ENCODE data around the gene CD81. TPM values are rescaled to one million over a fixed set of nuclear protein-coding genes. Genes with fewer than 3 reads are reported as not detected.

Gene CD81
- total and polyA plus RNA-seq, 2 experiments from 2014 or later, result 67.6 to 434 TPM

- in situ Hi-C loops (cut with MboI), result loop anchor here (5.0 to 10.0 kb wide), 2 partner anchors 126 to 218 kb away; no protein-coding TSS in a partner anchor
- Histone ChIP-seq H2AFZ (peak overlapping the region; percentile 74), H3K4me2 (ENCODE audit: unreplicated experiment) (no peak overlapping the region)
These were observed 43.6 kb downstream of the CD81 start for GRCh38 chr11:2420502-2421225.

DNA sequence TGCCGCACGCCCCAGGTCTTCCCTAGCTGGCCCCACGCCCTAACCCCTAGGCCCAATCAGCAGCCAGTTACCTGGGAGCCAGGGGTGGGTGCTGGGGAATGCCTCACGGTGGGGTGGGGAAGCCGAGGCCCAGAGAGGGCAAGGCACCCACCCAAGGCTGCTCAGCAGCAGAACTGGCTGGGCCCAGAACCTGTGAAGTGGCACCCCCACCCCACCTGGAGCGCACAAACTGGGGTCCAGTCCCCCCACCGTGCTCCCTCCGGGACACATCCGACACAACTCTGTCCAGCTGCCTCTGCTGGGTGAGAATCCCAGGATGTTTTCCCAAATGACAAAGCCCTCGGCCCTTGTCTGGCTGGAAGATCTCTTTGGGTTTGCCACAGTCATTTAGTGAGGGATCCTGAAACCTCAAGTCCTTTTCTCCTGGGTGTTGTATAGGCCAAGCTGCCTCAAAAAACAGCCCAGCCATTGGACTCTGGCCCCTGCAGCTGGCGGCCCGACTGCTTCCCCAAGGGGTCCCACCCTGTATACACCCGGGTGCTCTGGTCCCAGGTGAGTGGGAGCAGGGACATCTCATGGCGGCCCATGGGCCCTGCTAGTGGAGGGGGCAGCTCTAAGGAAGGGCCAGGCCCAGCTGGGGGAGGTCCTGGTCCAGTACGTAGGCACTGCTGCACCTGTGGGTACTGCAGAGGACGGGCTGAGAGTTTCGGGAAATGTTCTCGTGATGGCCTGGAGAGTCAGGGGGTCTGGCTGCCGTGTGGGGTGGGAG lies 44.3 kb downstream of the CD81 start:
- DNase-seq, result no peak
- Histone ChIP-seq H3K36me3 (ENCODE audit: low read depth) (no peaks in the 10 kb centered on the region), H3K79me2 (ENCODE audit: insufficient read depth) (no peaks in the 10 kb centered on the region), H3F3A (ENCODE audit: insufficient read depth) (no peaks in the 10 kb centered on the region), H3K9me3 (ENCODE audit: low read depth) (no peaks in the 10 kb centered on the region), H3K9me2 (ENCODE audit: insufficient read depth) (no peaks in the 10 kb centered on the region), H3K4me1 (ENCODE audit: insufficient read depth) (no peaks in the 10 kb centered on the region), H3K27me3 (replicated peaks; ENCODE audit: insufficient read depth) (no peaks in the 10 kb centered on the region; the same call in 1 of the 2 replicates), H2AFZ (no peak overlapping the region), H4K20me1 (ENCODE audit: insufficient read depth) (no peaks in the 10 kb centered on the region), H3K9ac (no peak overlapping the region), H3K4me3 (no peak overlapping the region), H3K4me2 (ENCODE audit: unreplicated experiment) (no peak overlapping the region), H3K27ac (no peak overlapping the region)
- TF ChIP-seq EZH2phosphoT487 (IDR thresholded peaks at IDR 0.05; ENCODE audit: insufficient read depth, low read depth), result no peak
- no peak for TF ChIP-seq EZH2 (IDR thresholded peaks at IDR 0.05; ENCODE audit: insufficient read depth, poor library complexity, severe bottlenecking)
- 41 to 45% methylated on average over 18 to 19 of the region's 19 CpGs for WGBS, 2 experiments (ENCODE audit: low coverage in 1 of 2, low lambda C conversion rate in 2 of 2, missing lambda C conversion rate in 2 of 2)
- in situ Hi-C loops (cut with MboI), result loop anchor here (5.0 to 10.0 kb wide), 2 partner anchors 127 to 219 kb away; no protein-coding TSS in a partner anchor

More at GRCh38 chr11:2420502-2421225, 43.6 kb downstream of the CD81 start:
- H3K4me3 ChIP-seq, result no peak overlapping the region
- H3K27ac ChIP-seq, result no peak overlapping the region
- no peaks in the 10 kb centered on the region for H3K36me3 ChIP-seq (ENCODE audit: low read depth)
- H3K27me3 ChIP-seq (replicated peaks; ENCODE audit: insufficient read depth), result no peaks in the 10 kb centered on the region; the same call in 1 of the 2 replicates
- no peaks in the 10 kb centered on the region for H3K79me2 ChIP-seq (ENCODE audit: insufficient read depth)
- H3K4me1 ChIP-seq (ENCODE audit: insufficient read depth), result no peaks in the 10 kb centered on the region
- H3K9me2 ChIP-seq (ENCODE audit: insufficient read depth), result no peaks in the 10 kb centered on the region
- 8 to 9% methylated on average over 41 to 44 of the region's 44 CpGs for WGBS, 2 experiments (ENCODE audit: low coverage in 1 of 2, low lambda C conversion rate in 2 of 2, missing lambda C conversion rate in 2 of 2)
- H3F3A ChIP-seq (ENCODE audit: insufficient read depth), result no peaks in the 10 kb centered on the region
- TF ChIP-seq EZH2phosphoT487 (IDR thresholded peaks at IDR 0.05; ENCODE audit: insufficient read depth, low read depth), result no peak
- TF ChIP-seq EZH2 (IDR thresholded peaks at IDR 0.05; ENCODE audit: insufficient read depth, poor library complexity, severe bottlenecking), result no peak
- no peaks in the 10 kb centered on the region for H4K20me1 ChIP-seq (ENCODE audit: insufficient read depth)
- DNase-seq, result peak; percentile 85
- no peak overlapping the region for H3K9ac ChIP-seq
- H3K9me3 ChIP-seq (ENCODE audit: low read depth), result no peaks in the 10 kb centered on the region

DNA sequence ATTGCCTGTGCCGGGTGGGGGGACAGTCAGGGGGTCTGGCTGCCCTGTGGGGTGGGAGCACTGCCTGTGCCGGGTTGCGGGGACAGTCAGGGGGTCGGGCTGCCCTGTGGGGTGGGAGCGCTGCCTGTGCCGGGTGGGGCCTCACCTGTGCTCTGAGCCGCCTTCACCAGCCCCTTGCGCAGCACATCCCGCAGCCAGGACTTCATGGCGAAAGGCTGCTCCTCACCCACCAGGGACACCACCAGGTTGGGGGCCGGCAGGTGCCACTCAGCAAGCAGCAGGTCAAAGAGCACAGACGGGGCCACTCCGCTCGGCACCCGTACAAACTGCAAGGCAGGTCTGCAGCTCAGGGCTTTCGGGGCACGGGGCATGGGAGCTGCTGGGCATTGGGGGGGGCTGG lies 44.9 kb downstream of the CD81 start:
- Histone ChIP-seq H3F3A (ENCODE audit: insufficient read depth) (no peaks in the 10 kb centered on the region), H3K4me2 (ENCODE audit: unreplicated experiment) (no peak overlapping the region), H3K9ac (no peak overlapping the region), H3K36me3 (ENCODE audit: low read depth) (no peaks in the 10 kb centered on the region), H3K4me3 (no peak overlapping the region), H2AFZ (no peak overlapping the region), H4K20me1 (ENCODE audit: insufficient read depth) (no peaks in the 10 kb centered on the region), H3K27ac (no peak overlapping the region), H3K79me2 (ENCODE audit: insufficient read depth) (no peaks in the 10 kb centered on the region), H3K4me1 (ENCODE audit: insufficient read depth) (no peaks in the 10 kb centered on the region), H3K27me3 (replicated peaks; ENCODE audit: insufficient read depth) (no peaks in the 10 kb centered on the region), H3K9me3 (ENCODE audit: low read depth) (no peaks in the 10 kb centered on the region), H3K9me2 (ENCODE audit: insufficient read depth) (no peaks in the 10 kb centered on the region)
- in situ Hi-C loops (cut with MboI), result loop anchor here (5.0 to 10.0 kb wide), 2 partner anchors 127 to 220 kb away; no protein-coding TSS in a partner anchor
- WGBS, 2 experiments (ENCODE audit: low coverage in 1 of 2, low lambda C conversion rate in 2 of 2, missing lambda C conversion rate in 2 of 2), result 57 to 66% methylated on average over 11 to 17 of the region's 17 CpGs
- DNase-seq, result no peak
- TF ChIP-seq EZH2phosphoT487 (IDR thresholded peaks at IDR 0.05; ENCODE audit: insufficient read depth, low read depth) (no peak), EZH2 (IDR thresholded peaks at IDR 0.05; ENCODE audit: insufficient read depth, poor library complexity, severe bottlenecking) (no peak)

DNA sequence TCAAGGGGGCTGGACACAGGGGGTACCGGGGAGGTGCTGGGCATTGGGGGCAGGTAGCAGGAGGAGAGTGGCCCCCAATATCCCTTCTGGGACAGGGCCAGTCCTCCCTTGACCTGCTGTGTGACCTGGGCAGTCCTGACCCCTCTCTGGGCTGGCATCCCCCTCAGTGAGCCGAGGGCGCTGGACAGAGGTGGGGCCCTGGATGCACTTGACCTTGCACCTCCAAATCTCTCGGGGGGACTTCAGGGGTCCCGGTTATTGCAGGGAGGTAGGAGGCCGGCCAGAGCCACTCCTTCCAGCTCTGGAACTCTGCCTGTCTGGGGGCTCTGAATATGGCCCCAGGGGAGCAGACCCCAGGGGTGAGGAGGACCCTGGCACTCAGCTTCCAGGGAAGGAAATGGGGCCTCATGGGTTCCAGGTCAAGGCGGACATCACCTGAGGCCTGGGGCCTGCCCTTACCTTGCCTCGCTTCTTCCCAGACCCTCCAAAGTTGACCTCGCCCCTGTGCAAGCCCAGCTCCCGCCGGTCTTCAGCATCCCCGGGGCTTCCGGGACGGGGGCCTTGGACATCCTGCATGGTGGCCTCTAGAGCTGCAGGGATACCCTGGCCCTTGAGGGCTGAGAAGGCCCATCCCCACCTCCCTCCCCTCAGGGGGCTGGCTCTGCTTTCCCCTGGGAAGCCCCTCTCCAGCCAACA lies 45.5 kb downstream of the CD81 start:
- Histone ChIP-seq H3K4me2 (ENCODE audit: unreplicated experiment) (no peak overlapping the region), H3K27me3 (replicated peaks; ENCODE audit: insufficient read depth) (no peaks in the 10 kb centered on the region), H3K27ac (no peak overlapping the region), H3K4me1 (ENCODE audit: insufficient read depth) (no peaks in the 10 kb centered on the region), H3K9ac (no peak overlapping the region), H3K36me3 (ENCODE audit: low read depth) (no peaks in the 10 kb centered on the region), H3K9me2 (ENCODE audit: insufficient read depth) (no peaks in the 10 kb centered on the region), H3F3A (ENCODE audit: insufficient read depth) (no peaks in the 10 kb centered on the region), H3K9me3 (ENCODE audit: low read depth) (no peaks in the 10 kb centered on the region), H4K20me1 (ENCODE audit: insufficient read depth) (no peaks in the 10 kb centered on the region), H3K79me2 (ENCODE audit: insufficient read depth) (no peaks in the 10 kb centered on the region), H3K4me3 (no peak overlapping the region), H2AFZ (no peak overlapping the region)
- in situ Hi-C loops (cut with MboI), result loop anchor here (5.0 to 10.0 kb wide), 2 partner anchors 128 to 220 kb away; no protein-coding TSS in a partner anchor
- no peak for DNase-seq
- WGBS, 2 experiments (ENCODE audit: low coverage in 1 of 2, low lambda C conversion rate in 2 of 2, missing lambda C conversion rate in 2 of 2), result 59 to 64% methylated on average over 13 to 14 of the region's 14 CpGs
- no peak for TF ChIP-seq EZH2phosphoT487 (IDR thresholded peaks at IDR 0.05; ENCODE audit: insufficient read depth, low read depth)
